HG02759 (cell line): ENCODE results near the gene TANC1.

Experiments
- ATAC-seq: cut with Tn5 transposase; IDR thresholded peaks from one replicate; pipeline ENCODE4 v1.9.1; 2021; ENCODE audit warnings: mild to moderate bottlenecking, moderate library complexity; ENCODE audit not compliant: unreplicated experiment

The TANC1 gene

DNA sequence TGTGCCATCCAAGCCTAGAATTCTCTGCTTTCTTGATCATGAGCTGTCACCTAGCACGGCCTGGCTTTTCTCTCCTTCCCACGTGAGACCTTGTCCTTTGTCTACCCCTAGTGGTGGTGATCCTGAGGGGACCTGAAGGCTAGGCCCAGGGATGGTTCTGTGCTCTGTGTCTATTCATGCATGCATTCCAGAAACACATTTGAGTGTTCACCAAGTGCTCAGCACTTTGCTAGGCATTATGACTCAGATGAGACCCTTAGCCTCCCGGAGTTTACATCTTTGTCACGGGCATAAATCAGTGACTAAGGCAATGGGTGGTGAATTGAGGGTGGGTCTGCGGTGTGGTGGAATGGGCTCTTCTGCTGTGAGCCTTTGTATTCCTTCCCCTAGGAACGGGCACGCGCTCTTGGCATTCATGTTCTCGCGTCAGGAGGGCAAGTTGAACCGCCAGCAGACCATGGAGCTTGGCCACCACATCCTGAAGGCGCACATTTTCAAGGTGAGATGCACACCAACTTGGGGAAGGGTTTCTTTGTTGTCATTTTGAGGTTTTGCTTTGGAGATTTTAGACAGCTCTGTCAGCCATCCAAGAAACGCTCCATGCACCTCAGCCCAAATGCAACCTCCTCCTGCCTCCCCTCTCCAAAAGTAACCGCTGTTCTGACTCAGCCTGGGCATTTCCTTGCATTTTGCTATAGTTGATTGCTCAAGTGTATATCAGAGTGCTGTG, 217.1 kb downstream of the TANC1 start:
- peak; percentile 67 for ATAC-seq

GRCh38 chr2:159186462-159186861, 218.0 kb downstream of the TANC1 start:
- peak; percentile 57 for ATAC-seq

DNA sequence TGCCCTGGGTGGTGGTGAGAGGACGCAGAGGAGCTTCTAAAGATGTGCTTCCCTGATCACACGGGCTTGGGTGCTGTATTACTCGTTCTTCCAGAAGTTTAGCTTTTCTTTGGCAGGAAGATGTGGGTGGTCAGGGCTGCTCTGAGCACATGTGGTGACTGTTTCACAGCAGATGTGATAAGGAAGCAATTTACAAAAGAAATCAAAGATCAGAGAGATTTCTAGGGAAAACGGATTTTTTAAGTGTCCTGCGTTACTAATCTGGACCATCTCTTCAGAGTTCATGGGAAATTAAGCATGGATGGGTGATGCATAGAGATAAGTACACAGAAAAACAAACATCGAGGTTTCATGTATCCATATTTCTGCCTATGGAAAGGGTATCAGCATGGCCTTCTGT, 218.7 kb downstream of the TANC1 start:
- ATAC-seq = no peak

DNA sequence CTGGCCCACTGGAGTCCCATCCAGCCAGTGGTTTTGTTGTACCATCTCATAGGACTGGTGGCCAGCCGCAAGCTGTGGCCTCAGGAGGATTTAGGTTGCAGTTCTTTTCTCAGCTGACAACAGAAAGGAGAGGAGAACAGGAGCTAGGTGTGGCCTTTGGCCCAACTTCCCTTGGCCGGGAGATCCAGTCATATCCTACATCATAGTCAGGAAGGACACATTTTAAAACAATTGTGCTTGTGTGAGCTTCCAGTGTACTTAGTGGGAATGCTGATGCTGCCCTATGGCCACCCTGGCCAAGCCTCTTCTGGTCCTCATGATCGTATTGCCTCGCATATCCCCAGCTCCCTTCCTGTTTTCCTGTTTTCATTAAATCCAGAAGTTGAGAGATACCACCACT, 220.0 kb downstream of the TANC1 start:
- no peak for ATAC-seq

- no peak for ATAC-seq
Observed at GRCh38 chr2:159192371-159192918, 224.0 kb downstream of the TANC1 start.

- ATAC-seq = no peak
Observed at GRCh38 chr2:159193791-159194190, 225.4 kb downstream of the TANC1 start.

- ATAC-seq = no peak
Observed at GRCh38 chr2:159194241-159194640, 225.8 kb downstream of the TANC1 start.

DNA sequence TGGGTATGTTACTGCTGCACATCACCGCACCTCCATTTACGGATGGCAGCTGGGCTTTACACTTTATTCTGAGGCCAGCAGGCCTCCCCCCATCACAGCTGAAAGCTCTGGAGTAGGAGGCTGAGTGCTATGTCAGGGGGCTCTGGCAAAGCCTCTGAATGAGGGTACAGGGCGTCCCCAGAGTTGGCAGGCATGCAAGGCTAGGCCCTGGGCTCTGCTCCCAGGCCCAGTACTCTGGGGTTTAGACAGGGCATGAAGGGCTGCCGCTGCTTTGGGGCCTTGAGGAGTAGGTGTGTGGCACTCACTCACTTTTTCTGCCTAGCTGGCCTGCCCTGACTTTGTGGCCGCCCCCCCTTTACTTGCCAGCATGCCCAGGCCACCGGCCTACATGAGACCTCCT, 227.3 kb downstream of the TANC1 start:
- ATAC-seq = no peak

DNA sequence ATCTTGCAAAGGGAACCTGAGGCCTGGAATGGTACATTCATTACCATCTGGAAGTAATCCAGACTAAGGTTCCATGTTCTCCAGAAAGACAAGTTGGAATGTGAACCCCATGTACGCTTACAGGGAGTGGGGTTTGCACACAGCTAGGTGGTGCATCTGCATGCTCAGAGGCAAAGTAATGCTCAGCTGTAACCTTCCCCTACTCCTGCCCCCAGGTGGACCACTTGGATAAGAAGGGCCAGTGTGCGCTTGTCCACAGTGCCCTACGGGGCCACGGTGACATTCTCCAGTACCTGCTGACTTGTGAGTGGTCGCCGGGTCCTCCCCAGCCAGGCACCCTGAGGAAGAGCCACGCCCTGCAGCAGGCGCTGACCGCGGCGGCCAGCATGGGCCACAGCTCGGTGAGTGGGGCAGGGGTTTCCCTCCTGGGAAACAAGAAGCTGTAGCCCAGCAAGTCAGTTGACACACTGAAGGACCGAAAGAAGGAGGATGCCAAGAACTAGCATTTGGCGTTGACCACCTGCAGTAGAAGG, 228.0 kb downstream of the TANC1 start:
- no peak for ATAC-seq

GRCh38 chr2:159199236-159199635, 230.8 kb downstream of the TANC1 start:
- ATAC-seq = no peak

DNA sequence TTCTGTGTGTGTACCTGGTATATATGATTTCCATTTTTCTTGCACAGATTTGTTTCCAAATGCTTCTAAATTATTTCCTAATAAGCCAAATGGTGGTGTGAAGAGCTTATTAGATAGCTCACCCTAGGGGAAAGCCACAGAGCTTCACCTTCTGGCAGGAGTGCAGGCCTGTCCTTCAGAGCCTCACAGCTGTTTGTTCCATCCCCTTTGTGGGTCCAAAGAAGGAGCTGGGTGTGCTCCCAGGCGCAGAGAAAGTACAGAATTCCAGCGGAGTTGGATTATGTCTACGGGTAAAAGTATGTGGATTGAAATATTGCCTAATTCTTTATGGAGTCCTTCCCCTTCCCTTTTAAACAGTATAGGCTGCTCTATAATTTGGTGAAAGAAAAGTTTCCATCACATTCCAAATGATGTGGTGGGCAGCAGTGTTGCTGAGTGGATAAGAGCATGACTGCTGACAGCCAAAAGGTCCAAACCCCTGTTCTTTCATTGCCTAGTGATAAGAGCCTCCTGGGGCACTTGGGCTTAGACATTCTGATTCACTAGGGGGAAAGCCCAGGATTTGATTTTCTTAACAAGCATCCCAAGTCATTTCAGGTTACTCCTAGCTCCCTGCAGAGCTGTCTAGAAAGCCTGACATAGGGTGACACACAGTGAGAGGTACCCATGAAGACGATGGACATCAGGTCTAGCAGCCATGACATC, 231.5 kb downstream of the TANC1 start:
- ATAC-seq = no peak

DNA sequence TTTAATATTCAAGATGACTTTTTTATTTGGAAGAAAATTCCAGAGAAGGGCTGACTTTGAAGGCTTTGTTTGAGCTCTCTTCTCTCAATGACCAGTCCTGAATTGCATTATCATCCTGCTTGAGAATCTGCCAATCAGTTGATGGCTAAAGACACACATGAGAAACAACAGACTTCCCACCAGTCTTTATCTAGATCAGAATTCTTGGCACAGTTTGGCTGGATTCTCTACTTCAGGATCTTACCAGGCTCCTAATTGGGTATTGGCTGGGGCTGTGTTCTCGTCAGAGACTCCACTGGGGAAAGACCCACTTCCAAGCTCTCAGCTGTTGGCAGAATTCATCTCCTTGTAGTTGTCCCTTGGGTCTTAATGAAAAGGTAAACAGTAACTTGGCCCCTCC, 232.1 kb downstream of the TANC1 start:
- ATAC-seq = no peak

DNA sequence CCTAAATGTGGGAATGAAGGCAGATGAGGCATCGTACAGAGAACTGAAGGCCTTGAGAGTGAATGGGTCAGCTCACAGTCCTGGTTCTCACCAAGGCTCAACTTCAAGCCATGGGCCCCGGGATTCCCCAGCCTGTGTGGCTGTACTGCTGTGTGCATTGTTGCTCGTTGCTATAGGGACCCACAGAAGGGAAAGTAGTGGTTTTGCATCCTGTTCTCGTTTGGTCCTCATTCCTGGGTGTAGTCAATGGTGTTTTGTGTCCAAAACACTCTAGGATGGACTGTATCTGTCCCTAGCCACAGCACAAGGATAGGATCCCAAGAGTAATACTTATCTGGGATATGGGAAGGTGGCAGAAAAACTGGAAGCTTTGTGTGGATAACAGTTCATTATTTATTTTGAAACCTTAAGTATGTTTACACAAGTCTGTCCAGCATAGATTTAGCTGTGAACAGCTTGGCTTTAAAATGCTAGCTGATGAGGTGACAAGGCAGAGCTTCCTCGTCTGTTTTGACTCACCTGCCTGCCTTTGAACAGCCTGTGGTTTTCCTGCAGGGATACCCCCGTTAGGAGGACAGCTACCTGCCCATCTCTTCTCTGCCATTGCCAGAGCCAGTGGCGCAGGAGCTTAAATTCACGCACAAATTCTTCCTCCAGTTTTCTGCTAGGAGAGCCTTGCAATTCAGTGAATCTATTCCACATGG, 233.1 kb downstream of the TANC1 start:
- peak; percentile 99 for ATAC-seq

DNA sequence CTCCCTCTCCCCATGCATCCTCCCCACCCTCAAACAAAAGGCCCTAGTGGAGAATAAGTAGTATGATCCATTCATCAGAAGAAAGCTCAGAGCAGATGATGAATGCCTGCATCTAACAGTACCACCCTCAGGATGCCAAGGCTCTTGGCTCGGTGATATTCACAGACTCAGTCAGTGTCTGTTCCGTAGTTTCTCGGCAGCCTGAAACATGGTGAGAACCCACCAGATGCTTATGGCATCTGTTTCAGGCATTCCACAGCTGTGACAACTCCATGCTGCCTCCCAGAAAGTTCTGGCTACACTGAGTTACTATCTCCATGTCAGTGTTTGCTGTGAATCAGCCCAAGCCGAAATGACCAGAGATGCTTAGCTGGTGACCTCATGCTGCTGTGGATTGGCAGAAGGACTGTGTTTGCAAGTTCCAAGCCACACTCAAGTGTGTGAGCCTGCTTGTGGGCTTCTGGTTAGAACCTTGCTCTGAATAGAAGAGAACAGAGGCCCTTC, 234.2 kb downstream of the TANC1 start:
- ATAC-seq = no peak

- no peak for ATAC-seq
Observed at GRCh38 chr2:159204381-159205144, 236.1 kb downstream of the TANC1 start.

GRCh38 chr2:159206736-159207380, 238.4 kb downstream of the TANC1 start:
- no peak for ATAC-seq

GRCh38 chr2:159208438-159208837, 240.0 kb downstream of the TANC1 start:
- ATAC-seq = no peak

GRCh38 chr2:159209341-159210306, 241.2 kb downstream of the TANC1 start:
- no peak for ATAC-seq
